Mononuclear cell (primary cell): Measurements from ENCODE around the gene HSPD1. TPM values are rescaled to one million over a fixed set of nuclear protein-coding genes. Genes with fewer than 3 reads are reported as not detected.

Source experiments
- total RNA-seq: library from RNA; depleted of rRNA; stranded (reverse); fragments of >200 nt; gene quantifications from one replicate; pipeline ENCODE4 v1.2.3, GENCODE V29; 2012

HSPD1 gene
- total RNA-seq, 1 donor, result 90.6 TPM

Other genes starting within 250 kb of the HSPD1 start
- 171 TPM for gene ANKRD44, start 189.1 kb downstream of the HSPD1 start, total RNA-seq
- 702 TPM for gene SF3B1, start 64.8 kb downstream of the HSPD1 start, total RNA-seq
- 109 TPM for gene COQ10B, start 46.3 kb downstream of the HSPD1 start, total RNA-seq
- 35.7 TPM for gene HSPE1, start 539 bp upstream of the HSPD1 start, total RNA-seq
- 87.6 TPM for gene MOB4, start 16.2 kb upstream of the HSPD1 start, total RNA-seq
- gene RFTN2, start 175.7 kb upstream of the HSPD1 start, total RNA-seq, result under 0.01 TPM
- gene MARS2, start 205.5 kb upstream of the HSPD1 start, total RNA-seq, result 9.1 TPM